ENCODE measurements around the gene PSEN1. TPM values are rescaled to one million over a fixed set of nuclear protein-coding genes. Genes with fewer than 3 reads are reported as not detected.
"Not testable (repeated sequence)": the region's sequence is repeated elsewhere in the genome, so short reads cannot be mapped to it uniquely, and the experiment has no call there.

PSEN1 gene
- total RNA-seq, 1 experiment from 2014 or later: 49.9 TPM

DNA sequence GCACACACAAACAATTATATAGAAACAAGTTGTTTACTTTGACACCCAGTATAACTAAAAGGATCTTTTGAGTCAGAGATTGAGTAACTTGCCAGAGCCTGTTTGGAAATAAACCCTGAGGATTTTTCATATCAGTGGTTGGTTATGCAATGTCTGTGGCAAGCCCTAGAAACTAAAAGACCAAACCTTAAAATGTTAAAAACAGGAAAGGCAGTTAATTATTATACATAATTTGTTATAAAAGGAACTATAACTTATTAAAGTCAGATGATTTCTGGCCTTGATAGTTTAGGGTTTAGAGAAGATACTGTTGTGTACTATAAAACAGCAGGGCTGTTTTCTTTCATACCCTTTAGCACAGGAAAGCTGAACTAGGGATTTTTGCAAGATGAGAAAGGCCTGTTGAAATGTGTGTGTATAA is 44.1 kb downstream of the PSEN1 start:
- H3K27ac Mint-ChIP-seq: no peak overlapping the region

DNA sequence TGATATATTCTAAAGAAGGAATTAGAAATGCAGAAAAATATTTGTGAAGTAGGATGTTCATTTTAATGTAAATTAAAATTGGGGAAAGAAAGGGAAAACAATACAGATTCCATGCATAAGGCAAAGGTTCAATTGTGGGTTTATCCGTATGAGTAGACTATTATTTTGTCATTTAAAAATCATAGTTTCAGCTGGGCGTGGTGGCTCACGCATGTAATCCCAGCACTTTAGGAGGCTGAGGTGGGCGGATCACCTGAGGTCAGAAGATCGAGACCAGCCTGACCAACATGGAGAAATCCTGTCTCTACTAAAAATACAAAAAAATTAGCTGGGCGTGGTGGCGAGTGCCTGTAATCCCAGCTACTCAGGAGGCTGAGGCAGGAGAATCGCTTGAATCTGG is 44.7 kb downstream of the PSEN1 start:
- DNase-seq; H4K8ac ChIP-seq (replicated peaks; ENCODE audit: insufficient read length, low read depth, low read length); H3K4me1 ChIP-seq (ENCODE audit: insufficient read depth, low read length); H3K9me3 ChIP-seq (ENCODE audit: control insufficient read depth, low read depth, low read length); H3K27me3 ChIP-seq (ENCODE audit: insufficient read depth, low read length); H3K23ac ChIP-seq (ENCODE audit: insufficient read length, low read depth, low read length); H2AK5ac ChIP-seq (ENCODE audit: insufficient read length, low read length); H3K27me3 Mint-ChIP-seq (ENCODE audit: low read depth); H3T11ph ChIP-seq (ENCODE audit: low read length); H4K20me1 ChIP-seq (ENCODE audit: control insufficient read depth, insufficient read depth, insufficient read length); H3K9me3 Mint-ChIP-seq; H2BK5ac ChIP-seq (ENCODE audit: insufficient read length, low read length); H4K5ac ChIP-seq (ENCODE audit: insufficient read length, low read depth, low read length); H3K79me2 ChIP-seq (ENCODE audit: insufficient read depth, low read length); H3K14ac ChIP-seq (ENCODE audit: insufficient read depth, low read length); H3K27ac ChIP-seq (ENCODE audit: insufficient read length, low read depth, low read length); H2BK20ac ChIP-seq (ENCODE audit: low read depth, low read length, poor library complexity, severe bottlenecking); H3K4me3 Mint-ChIP-seq; H3K79me1 ChIP-seq (ENCODE audit: insufficient read depth, low read depth, low read length, poor library complexity, severe bottlenecking); H3K23me2 ChIP-seq (ENCODE audit: insufficient read length, low read depth, low read length, poor library complexity, severe bottlenecking); H3K27ac Mint-ChIP-seq; H3K9ac ChIP-seq (ENCODE audit: extremely low read depth, insufficient read length, low read length); H2BK15ac ChIP-seq (ENCODE audit: low read depth, low read length); H4K91ac ChIP-seq (ENCODE audit: insufficient read length, low read depth, low read length); H2AFZ ChIP-seq (ENCODE audit: low read length); H3K18ac ChIP-seq (ENCODE audit: insufficient read length, low read depth, low read length); H3K4me2 ChIP-seq (ENCODE audit: insufficient read depth, insufficient read length, low read length); H3K56ac ChIP-seq (ENCODE audit: insufficient read length, low read depth, low read length); H3K4ac ChIP-seq (ENCODE audit: low read depth, low read length); H2BK12ac ChIP-seq (ENCODE audit: insufficient read length, low read depth, low read length); H2BK120ac ChIP-seq (ENCODE audit: low read depth, low read length, poor library complexity, severe bottlenecking): not testable (repeated sequence)
- H3K4me1 Mint-ChIP-seq: peaks cover 12 to 18% of the 10 kb centered on the region in 2 experiments
- H3K36me3 Mint-ChIP-seq (ENCODE audit: insufficient read depth in 1 of 3, low read depth in 3 of 3): peaks cover 11 to 44% (median 38%) of the 10 kb centered on the region in 3 experiments; a peak in 6 of 7 replicates
- no CpG with 5 or more reads among the region's 8 CpGs for WGBS (ENCODE audit: extremely low coverage, insufficient read length, low lambda C conversion rate)

More for the DNA sequence above, 44.1 kb downstream of the PSEN1 start:
- Histone ChIP-seq H3K27me3 (ENCODE audit: insufficient read depth, low read length) (no peaks in the 10 kb centered on the region), H4K91ac (ENCODE audit: insufficient read length, low read depth, low read length) (no peak overlapping the region), H3K23me2 (ENCODE audit: insufficient read length, low read depth, low read length, poor library complexity, severe bottlenecking) (no peaks in the 10 kb centered on the region), H3K18ac (ENCODE audit: insufficient read length, low read depth, low read length) (no peak overlapping the region), H4K8ac (replicated peaks; ENCODE audit: insufficient read length, low read depth, low read length) (no peak overlapping the region), H2BK20ac (ENCODE audit: low read depth, low read length, poor library complexity, severe bottlenecking) (no peak overlapping the region), H3K4me2 (ENCODE audit: insufficient read depth, insufficient read length, low read length) (no peak overlapping the region), H3K9ac (ENCODE audit: extremely low read depth, insufficient read length, low read length) (no peak overlapping the region), H3K4me1 (ENCODE audit: insufficient read depth, low read length) (peaks cover 5% of the 10 kb centered on the region), H3K4ac (ENCODE audit: low read depth, low read length) (no peak overlapping the region), H2BK15ac (ENCODE audit: low read depth, low read length) (no peak overlapping the region), H2AK5ac (ENCODE audit: insufficient read length, low read length) (no peak overlapping the region), H2BK5ac (ENCODE audit: insufficient read length, low read length) (no peak overlapping the region), H4K20me1 (ENCODE audit: control insufficient read depth, insufficient read depth, insufficient read length) (no peaks in the 10 kb centered on the region), H3K27ac (ENCODE audit: insufficient read length, low read depth, low read length) (no peak overlapping the region), H3K79me2 (ENCODE audit: insufficient read depth, low read length) (no peaks in the 10 kb centered on the region), H4K5ac (ENCODE audit: insufficient read length, low read depth, low read length) (no peak overlapping the region), H3K56ac (ENCODE audit: insufficient read length, low read depth, low read length) (no peak overlapping the region), H2BK120ac (ENCODE audit: low read depth, low read length, poor library complexity, severe bottlenecking) (no peak overlapping the region), H2BK12ac (ENCODE audit: insufficient read length, low read depth, low read length) (no peak overlapping the region), H3K79me1 (ENCODE audit: insufficient read depth, low read depth, low read length, poor library complexity, severe bottlenecking) (no peaks in the 10 kb centered on the region), H3K9me3 (ENCODE audit: control insufficient read depth, low read depth, low read length) (no peaks in the 10 kb centered on the region), H3K14ac (ENCODE audit: insufficient read depth, low read length) (no peak overlapping the region), H2AFZ (ENCODE audit: low read length) (no peak overlapping the region), H3T11ph (ENCODE audit: low read length) (no peak overlapping the region), H3K23ac (ENCODE audit: insufficient read length, low read depth, low read length) (no peak overlapping the region)
- H3K27me3 Mint-ChIP-seq (ENCODE audit: low read depth): no peaks in the 10 kb centered on the region
- DNase-seq: no peak
- TF ChIP-seq, protein P1, sequence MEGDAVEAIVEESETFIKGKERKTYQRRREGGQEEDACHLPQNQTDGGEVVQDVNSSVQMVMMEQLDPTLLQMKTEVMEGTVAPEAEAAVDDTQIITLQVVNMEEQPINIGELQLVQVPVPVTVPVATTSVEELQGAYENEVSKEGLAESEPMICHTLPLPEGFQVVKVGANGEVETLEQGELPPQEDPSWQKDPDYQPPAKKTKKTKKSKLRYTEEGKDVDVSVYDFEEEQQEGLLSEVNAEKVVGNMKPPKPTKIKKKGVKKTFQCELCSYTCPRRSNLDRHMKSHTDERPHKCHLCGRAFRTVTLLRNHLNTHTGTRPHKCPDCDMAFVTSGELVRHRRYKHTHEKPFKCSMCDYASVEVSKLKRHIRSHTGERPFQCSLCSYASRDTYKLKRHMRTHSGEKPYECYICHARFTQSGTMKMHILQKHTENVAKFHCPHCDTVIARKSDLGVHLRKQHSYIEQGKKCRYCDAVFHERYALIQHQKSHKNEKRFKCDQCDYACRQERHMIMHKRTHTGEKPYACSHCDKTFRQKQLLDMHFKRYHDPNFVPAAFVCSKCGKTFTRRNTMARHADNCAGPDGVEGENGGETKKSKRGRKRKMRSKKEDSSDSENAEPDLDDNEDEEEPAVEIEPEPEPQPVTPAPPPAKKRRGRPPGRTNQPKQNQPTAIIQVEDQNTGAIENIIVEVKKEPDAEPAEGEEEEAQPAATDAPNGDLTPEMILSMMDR (conservative IDR thresholded peaks at IDR 0.05): no peak
- no peak overlapping the region; a peak in 1 of 5 replicates for H3K4me3 Mint-ChIP-seq
- H3K4me1 Mint-ChIP-seq: peaks cover 12 to 18% of the 10 kb centered on the region in 2 experiments
- H3K9me3 Mint-ChIP-seq: peaks cover 1 to 3% of the 10 kb centered on the region in 2 experiments
- peaks cover 6 to 38% (median 33%) of the 10 kb centered on the region in 3 experiments; a peak in 6 of 7 replicates for H3K36me3 Mint-ChIP-seq (ENCODE audit: insufficient read depth in 1 of 3, low read depth in 3 of 3)
